ENCODE data around the gene UNC13B. TPM values are rescaled to one million over a fixed set of nuclear protein-coding genes. Genes with fewer than 3 reads are reported as not detected.

UNC13B gene
- total RNA-seq, 4 donors from 2014 or later, result 20.2 to 36.8 (median 29.0) TPM

DNA sequence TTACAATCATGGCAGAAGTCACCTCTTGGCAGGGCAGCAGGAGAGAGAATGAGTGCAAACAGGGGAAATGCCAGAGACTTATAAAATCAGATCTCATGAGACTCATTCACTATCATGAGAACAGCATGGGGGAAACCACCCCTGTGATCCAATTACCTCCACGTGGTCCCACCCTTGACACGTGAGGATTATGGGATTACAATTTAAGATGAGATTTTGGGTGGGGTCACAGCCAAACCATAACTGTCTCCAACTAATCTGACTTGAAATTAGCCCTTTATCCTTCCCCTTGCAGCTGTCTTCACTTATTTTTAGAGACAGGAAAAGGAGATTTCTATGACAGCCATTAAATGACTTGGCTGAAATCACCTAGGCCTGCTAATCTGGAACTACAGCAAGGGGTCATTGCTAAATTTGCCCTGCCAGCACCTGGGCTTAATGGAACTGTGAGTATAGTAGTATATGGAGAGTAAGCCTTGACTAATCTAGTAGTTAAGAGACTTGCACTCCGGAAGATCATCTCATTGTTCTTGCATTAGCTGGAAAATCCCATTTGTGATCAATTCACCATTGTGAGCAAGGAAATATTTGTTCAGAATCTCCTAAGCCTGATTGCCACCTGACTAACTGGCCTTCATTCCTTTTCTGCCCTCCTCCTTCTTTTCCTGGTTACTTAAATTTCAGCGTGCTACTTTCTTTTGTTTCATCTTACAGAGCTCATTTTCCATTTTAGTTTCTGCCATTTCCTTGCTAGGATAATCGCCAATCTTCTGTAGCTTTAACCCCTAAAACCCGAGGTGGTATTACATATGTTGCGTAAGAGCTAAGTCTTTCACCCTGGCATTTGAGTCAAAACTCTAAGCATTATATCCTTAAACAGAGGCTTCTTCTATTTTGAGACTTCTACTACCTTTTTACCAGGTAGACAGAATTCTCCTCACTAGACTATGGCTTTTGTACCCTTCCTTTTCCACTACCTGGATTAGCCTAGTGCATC is 262.8 kb downstream of the UNC13B start:
- H3K4me1 ChIP-seq, result peaks cover 0 to 12% (median 0%) of the 10 kb centered on the region in 3 donors
- H3K27ac ChIP-seq, result no peak overlapping the region
- DNase-seq, result no peak
- peaks cover 0 to 16% (median 0%) of the 10 kb centered on the region in 4 donors for H3K27me3 ChIP-seq
- H3K9me3 ChIP-seq, result peaks cover 0 to 7% (median 0%) of the 10 kb centered on the region in 3 donors
- no peak for TF ChIP-seq POLR2A (IDR thresholded peaks at IDR 0.05)
- TF ChIP-seq, protein P1, sequence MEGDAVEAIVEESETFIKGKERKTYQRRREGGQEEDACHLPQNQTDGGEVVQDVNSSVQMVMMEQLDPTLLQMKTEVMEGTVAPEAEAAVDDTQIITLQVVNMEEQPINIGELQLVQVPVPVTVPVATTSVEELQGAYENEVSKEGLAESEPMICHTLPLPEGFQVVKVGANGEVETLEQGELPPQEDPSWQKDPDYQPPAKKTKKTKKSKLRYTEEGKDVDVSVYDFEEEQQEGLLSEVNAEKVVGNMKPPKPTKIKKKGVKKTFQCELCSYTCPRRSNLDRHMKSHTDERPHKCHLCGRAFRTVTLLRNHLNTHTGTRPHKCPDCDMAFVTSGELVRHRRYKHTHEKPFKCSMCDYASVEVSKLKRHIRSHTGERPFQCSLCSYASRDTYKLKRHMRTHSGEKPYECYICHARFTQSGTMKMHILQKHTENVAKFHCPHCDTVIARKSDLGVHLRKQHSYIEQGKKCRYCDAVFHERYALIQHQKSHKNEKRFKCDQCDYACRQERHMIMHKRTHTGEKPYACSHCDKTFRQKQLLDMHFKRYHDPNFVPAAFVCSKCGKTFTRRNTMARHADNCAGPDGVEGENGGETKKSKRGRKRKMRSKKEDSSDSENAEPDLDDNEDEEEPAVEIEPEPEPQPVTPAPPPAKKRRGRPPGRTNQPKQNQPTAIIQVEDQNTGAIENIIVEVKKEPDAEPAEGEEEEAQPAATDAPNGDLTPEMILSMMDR (IDR thresholded peaks at IDR 0.05), result no peak
- H3K4me3 ChIP-seq, result no peak overlapping the region
- H3K36me3 ChIP-seq, result no peaks in the 10 kb centered on the region
- intact Hi-C loops (cut with DNase I), result no loop called here
- 54 to 62% methylated on average over 7 of the region's 7 CpGs for WGBS, 2 donors

DNA sequence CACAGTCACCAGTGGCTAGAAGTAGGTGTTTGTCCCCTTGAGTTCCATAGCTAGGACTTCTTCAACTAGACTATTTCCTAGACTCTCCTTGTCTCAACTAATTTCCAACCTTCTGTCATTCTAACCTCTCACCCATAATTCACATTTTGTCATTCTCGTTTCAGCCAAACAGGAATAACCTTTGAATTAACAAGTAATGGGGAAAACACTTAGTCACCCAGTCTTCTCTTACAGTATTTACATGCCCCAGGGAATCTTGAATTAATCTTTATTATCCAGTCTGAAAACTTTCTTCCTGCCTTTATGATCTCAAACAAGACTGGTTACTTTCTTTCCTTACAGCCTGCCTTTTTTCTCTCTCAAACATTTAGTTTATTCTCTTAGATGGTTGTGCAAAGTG is 264.8 kb downstream of the UNC13B start:
- H3K9me3 ChIP-seq, result peaks cover 0 to 7% (median 0%) of the 10 kb centered on the region in 3 donors
- no peak overlapping the region for H3K27ac ChIP-seq
- H3K4me1 ChIP-seq, result peaks cover 0 to 12% (median 0%) of the 10 kb centered on the region in 3 donors
- no peaks in the 10 kb centered on the region for H3K36me3 ChIP-seq
- peaks cover 0 to 20% (median 0%) of the 10 kb centered on the region in 4 donors for H3K27me3 ChIP-seq
- intact Hi-C loops (cut with DNase I), result no loop called here
- TF ChIP-seq POLR2A (IDR thresholded peaks at IDR 0.05), result no peak
- TF ChIP-seq, protein P1 (IDR thresholded peaks at IDR 0.05), result no peak
- DNase-seq, result no peak
- no peak overlapping the region for H3K4me3 ChIP-seq
- 32 to 39% methylated on average over 1 of the region's 1 CpG for WGBS, 2 donors

GRCh38 chr9:35431467-35431866 is 269.7 kb downstream of the UNC13B start:
- Histone ChIP-seq H3K9me3 (peaks cover 0 to 7% (median 0%) of the 10 kb centered on the region in 3 donors), H3K27ac (no peak overlapping the region), H3K4me3 (no peak overlapping the region), H3K36me3 (no peaks in the 10 kb centered on the region), H3K4me1 (peaks cover 0 to 7% (median 0%) of the 10 kb centered on the region in 3 donors), H3K27me3 (peaks cover 0 to 19% (median 0%) of the 10 kb centered on the region in 4 donors)
- TF ChIP-seq, protein P1 (IDR thresholded peaks at IDR 0.05), result no peak
- no peak for TF ChIP-seq POLR2A (IDR thresholded peaks at IDR 0.05)
- intact Hi-C loops (cut with DNase I), result no loop called here
- DNase-seq, result no peak
- WGBS, 2 donors, result 35 to 62% methylated on average over 1 of the region's 1 CpG

GRCh38 chr9:35432076-35432475 is 270.3 kb downstream of the UNC13B start:
- Histone ChIP-seq H3K27ac (no peak overlapping the region), H3K9me3 (peaks cover 0 to 7% (median 0%) of the 10 kb centered on the region in 3 donors), H3K4me3 (no peak overlapping the region), H3K27me3 (peaks cover 0 to 19% (median 0%) of the 10 kb centered on the region in 4 donors), H3K4me1 (peaks cover 0 to 2% (median 0%) of the 10 kb centered on the region in 3 donors), H3K36me3 (no peaks in the 10 kb centered on the region)
- intact Hi-C loops (cut with DNase I), result no loop called here
- TF ChIP-seq, protein P1 (IDR thresholded peaks at IDR 0.05), result no peak
- TF ChIP-seq POLR2A (IDR thresholded peaks at IDR 0.05), result no peak
- DNase-seq, result no peak
- WGBS, 2 donors, result 49 to 63% methylated on average over 2 of the region's 2 CpGs

DNA sequence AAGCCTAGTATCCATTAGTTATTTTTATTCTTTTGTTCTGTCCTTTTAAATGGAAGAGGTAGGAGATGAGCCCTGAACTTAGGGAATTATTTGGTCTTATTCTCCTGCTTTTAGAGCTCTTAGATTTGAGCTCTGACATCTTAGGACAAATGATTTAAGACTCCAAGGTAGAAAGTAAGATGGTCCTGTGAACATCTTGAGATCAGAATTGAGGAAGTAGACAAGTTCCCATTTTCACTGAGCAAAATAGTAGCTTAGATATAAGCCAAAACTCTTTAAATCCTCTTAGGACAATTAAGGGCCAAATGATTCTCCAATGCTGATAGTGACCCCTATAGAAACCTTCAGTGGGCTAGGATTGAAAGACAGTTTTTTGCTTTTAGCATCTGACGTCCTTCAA is 275.1 kb downstream of the UNC13B start:
- intact Hi-C loops (cut with DNase I), result no loop called here
- H3K27ac ChIP-seq, result no peak overlapping the region
- 45 to 67% methylated on average over 1 of the region's 1 CpG for WGBS, 2 donors
- DNase-seq, result no peak
- H3K4me1 ChIP-seq, result no peaks in the 10 kb centered on the region
- H3K36me3 ChIP-seq, result no peaks in the 10 kb centered on the region
- H3K9me3 ChIP-seq, result no peaks in the 10 kb centered on the region
- H3K27me3 ChIP-seq, result peaks cover 0 to 4% (median 0%) of the 10 kb centered on the region in 4 donors
- H3K4me3 ChIP-seq, result no peak overlapping the region
- no peak for TF ChIP-seq POLR2A (IDR thresholded peaks at IDR 0.05)
- TF ChIP-seq, protein P1 (IDR thresholded peaks at IDR 0.05), result no peak
